GM19193 (cell line): ENCODE data around the gene RASSF5.

Experiments used
- POLR2A ChIP-seq: IDR thresholded peaks from 4 replicates; pipeline ENCODE4 v1.6.1; 2011; ENCODE audit not compliant: insufficient read depth, insufficient read length; ENCODE audit errors: extremely low read depth

RASSF5 gene

GRCh38 chr1:206600527-206600926 is 93.2 kb downstream of the RASSF5 start:
- no peak for TF ChIP-seq POLR2A

GRCh38 chr1:206604861-206605260 is 97.5 kb downstream of the RASSF5 start:
- no peak for TF ChIP-seq POLR2A

- no peak for TF ChIP-seq POLR2A
Measured at GRCh38 chr1:206606867-206607266, 99.5 kb downstream of the RASSF5 start.

GRCh38 chr1:206608108-206608698 is 100.9 kb downstream of the RASSF5 start:
- TF ChIP-seq POLR2A = no peak

- no peak for TF ChIP-seq POLR2A
Measured at GRCh38 chr1:206609229-206609991, 102.1 kb downstream of the RASSF5 start.

GRCh38 chr1:206612129-206612876 is 105.0 kb downstream of the RASSF5 start, which contains the start of gene EIF2D:
Gene EIF2D (minus strand): TSS chr1:206612465. CDS start chr1:206612342, 123 bp downstream.
- peak; percentile 94 for TF ChIP-seq POLR2A

DNA sequence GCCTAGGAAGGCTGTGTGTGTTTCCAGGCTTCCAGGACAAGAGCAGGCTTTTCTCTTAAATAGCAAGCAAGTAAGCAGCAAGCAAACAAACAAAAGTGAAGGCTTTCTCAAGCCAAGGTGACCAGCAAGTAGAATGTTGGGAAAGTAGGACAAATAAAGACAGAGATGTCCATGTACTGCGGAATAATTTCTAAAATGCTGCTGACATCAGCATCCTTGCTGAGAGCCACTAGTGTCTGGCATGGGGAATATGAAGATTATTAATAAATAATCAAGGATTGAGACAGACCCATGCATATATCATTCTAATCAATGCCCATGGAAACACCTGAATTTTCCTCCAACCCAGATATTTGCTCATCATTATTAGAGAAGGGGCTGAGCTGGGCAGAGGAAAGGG is 121.6 kb downstream of the RASSF5 start:
- TF ChIP-seq POLR2A = no peak

GRCh38 chr1:206631085-206631509 is 123.8 kb downstream of the RASSF5 start:
- TF ChIP-seq POLR2A = no peak

DNA sequence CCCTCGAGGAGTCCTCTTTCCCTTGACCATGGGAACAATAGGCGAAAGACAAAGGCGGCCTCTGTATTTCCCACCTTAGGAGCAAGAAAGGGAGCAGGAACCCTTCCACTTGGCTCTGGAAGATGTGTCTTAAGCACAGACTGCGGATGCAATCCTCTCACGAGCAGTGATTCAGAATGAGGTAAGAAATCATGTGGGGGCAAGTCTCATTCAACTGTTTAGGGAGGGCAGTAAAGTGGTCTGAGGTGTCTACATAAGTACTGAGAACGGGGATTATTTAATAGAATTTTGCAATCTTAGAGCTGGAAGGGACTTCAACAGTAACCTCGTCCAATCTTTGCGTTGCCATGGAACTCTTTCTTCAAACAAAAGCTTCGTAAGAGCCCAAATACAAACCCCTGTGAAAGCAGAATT is 126.4 kb downstream of the RASSF5 start:
- TF ChIP-seq POLR2A = no peak

DNA sequence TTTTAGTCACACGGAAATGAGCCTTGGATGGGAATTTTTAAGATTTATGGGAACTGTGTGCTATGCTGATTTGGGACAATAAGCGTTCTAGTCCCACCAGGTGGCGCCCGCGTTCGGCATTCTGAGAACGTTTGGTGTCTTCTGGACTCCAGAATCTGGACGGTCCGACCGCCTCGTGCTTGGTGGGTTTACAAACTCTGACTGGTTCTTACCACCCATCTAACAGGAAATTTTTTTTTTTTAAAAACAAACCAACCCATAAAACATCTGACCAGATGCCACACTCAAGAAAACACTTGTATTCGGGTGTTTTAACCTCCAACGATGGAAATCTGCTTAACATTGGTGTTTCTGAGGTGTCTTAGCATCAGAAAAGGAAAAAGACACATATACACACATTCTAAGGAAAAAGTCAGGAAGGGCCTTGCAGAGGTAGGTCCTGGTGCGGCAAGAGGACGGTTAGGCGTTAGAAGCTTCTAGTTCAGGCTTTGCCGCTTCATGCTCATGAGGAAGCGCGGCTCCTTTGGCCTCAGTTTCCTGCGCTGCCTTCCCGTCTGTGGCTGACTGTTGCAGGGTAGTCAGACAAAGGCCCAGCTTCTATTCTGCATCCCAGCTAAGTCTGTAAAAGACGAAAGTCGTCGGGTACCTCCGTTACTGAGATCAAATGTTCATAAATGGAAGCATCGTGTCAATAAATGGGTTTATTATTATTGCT is 127.2 kb downstream of the RASSF5 start:
- TF ChIP-seq POLR2A = no peak

GRCh38 chr1:206635080-206635977 is 128.0 kb downstream of the RASSF5 start, which contains the start of gene DYRK3:
Gene DYRK3 (plus strand): TSS chr1:206635536. CDS start chr1:206635704, 168 bp downstream.
- TF ChIP-seq POLR2A = peak; percentile 81

GRCh38 chr1:206635978-206636345 is 128.6 kb downstream of the RASSF5 start:
- no peak for TF ChIP-seq POLR2A

GRCh38 chr1:206636671-206637070 is 129.3 kb downstream of the RASSF5 start:
- no peak for TF ChIP-seq POLR2A

GRCh38 chr1:206637605-206638004 is 130.3 kb downstream of the RASSF5 start:
- no peak for TF ChIP-seq POLR2A
